HL-60 (cell line): ENCODE results near the gene WRAP73.
"Not testable (repeated sequence)": the region's sequence is repeated elsewhere in the genome, so short reads cannot be mapped to it uniquely, and the experiment has no call there.

Experiments used
- DNase-seq, 2 experiments: peaks; one replicate each; pipeline ENCODE4 v3.0.0-alpha.2; 2010 to 2020; ENCODE audit warnings: low read depth in 1 of 2, low spot score in 1 of 2
- H3K27ac ChIP-seq: fragments of 250-450 bp; sonication (Bioruptor Pico); replicated peaks from 2 replicates; pipeline ENCODE4 v1.5.1; 2020; ENCODE audit warnings: mild to moderate bottlenecking, moderate library complexity
- H3K27me3 ChIP-seq: fragments of 250-450 bp; sonication (Bioruptor Pico); 2 replicates; pipeline ENCODE4 v1.5.1; 2021; ENCODE audit warnings: mild to moderate bottlenecking, moderate library complexity; ENCODE audit not compliant: insufficient read depth, poor library complexity, severe bottlenecking
- H3K4me3 ChIP-seq: replicated peaks from 2 replicates; pipeline ENCODE4 v1.5.1; 2011; ENCODE audit warnings: mild to moderate bottlenecking, control low read depth, low read length; ENCODE audit not compliant: insufficient read depth
- CTCF ChIP-seq: IDR thresholded peaks from one replicate; pipeline ENCODE4 v1.5.1; 2011; ENCODE audit warnings: low read length, control low read depth, inconsistent platforms; ENCODE audit not compliant: insufficient read depth
- GABPA ChIP-seq: IDR thresholded peaks from 2 replicates; pipeline ENCODE4 v1.6.1; 2012; ENCODE audit warnings: low read depth
- POLR2AphosphoS5 ChIP-seq: IDR thresholded peaks from 2 replicates; pipeline ENCODE4 v1.6.1; 2012; ENCODE audit warnings: low read depth
- REST ChIP-seq: IDR thresholded peaks from 2 replicates; pipeline ENCODE4 v1.6.1; 2012; ENCODE audit warnings: low read depth; ENCODE audit not compliant: insufficient replicate concordance
- SPI1 ChIP-seq: IDR thresholded peaks from 2 replicates; pipeline ENCODE4 v1.6.1; 2012; ENCODE audit warnings: low read depth, mild to moderate bottlenecking, borderline replicate concordance

The WRAP73 gene

GRCh38 chr1:3585940-3586568 is 63.8 kb downstream of the WRAP73 start:
- H3K27ac ChIP-seq = no peak overlapping the region
- DNase-seq = no peak
- TF ChIP-seq REST (no peak), SPI1 (no peak)
- no peaks in the 10 kb centered on the region for H3K27me3 ChIP-seq
- no peak overlapping the region for H3K4me3 ChIP-seq

DNA sequence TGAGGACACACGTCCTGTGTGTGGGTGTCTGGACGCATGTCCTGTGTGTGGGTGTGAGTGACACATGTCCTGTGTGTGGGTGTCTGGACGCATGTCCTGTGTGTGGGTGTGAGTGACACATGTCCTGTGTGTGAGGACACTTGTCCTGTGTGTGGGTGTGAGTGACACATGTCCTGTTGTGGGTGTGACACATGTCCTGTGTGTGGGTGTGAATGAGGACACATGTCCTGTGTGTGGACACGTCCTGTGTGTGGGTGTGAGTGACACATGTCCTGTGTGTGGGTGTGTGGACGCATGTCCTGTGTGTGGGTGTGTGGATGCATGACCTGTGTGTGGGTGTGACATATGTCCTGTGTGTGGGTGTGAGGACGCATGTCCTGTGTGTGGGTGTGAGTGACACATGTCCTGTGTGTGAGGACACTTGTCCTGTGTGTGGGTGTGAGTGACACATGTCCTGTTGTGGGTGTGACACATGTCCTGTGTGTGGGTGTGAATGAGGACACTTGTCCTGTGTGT is 64.5 kb downstream of the WRAP73 start:
- H3K27me3 ChIP-seq, H3K4me3 ChIP-seq, H3K27ac ChIP-seq, DNase-seq: not testable (repeated sequence)

DNA sequence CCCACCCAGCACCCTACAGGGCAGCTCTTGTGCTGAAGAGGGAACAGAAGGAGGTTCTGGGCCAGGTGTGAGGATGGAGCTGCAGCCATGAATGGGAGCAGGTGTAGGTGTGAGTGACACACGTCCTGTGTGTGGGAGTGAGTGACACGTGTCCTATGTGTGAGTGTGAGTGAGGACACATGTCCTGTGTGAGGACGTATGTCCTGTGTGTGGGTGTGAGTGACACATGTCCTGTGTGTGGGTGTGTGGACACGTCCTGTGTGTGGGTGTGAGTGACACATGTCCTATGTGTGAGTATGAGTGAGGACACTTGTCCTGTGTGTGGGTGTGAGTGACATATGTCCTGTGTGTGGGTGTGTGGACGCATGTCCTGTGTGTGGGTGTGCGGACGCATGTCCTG is 65.0 kb downstream of the WRAP73 start:
- H3K27ac ChIP-seq = no peak overlapping the region
- DNase-seq = no peak
- H3K4me3 ChIP-seq = no peak overlapping the region
- TF ChIP-seq POLR2AphosphoS5 = no peak
- no peak for TF ChIP-seq CTCF
- TF ChIP-seq SPI1 = no peak
- no peak for TF ChIP-seq REST
- no peak for TF ChIP-seq GABPA
- H3K27me3 ChIP-seq = no peaks in the 10 kb centered on the region

DNA sequence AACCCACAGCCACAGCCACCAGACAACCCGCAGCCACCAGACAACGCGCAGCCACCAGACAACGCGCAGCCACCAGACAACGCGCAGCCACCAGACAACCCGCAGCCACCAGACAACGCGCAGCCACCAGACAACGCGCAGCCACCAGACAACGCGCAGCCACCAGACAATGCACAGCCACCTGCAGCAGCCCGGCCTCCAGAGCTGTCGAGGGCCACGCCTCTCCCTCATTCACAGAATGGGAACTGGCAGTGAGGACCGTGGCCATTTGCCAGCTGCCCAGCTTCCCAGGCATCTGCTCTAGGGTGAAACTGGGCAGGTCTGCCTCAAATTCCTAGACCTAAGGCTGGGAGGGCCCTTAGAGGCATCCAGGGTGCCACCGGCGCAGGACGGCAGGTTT is 66.2 kb downstream of the WRAP73 start:
- not testable (repeated sequence) for DNase-seq, H3K27ac ChIP-seq, H3K27me3 ChIP-seq, H3K4me3 ChIP-seq

- Histone ChIP-seq H3K27me3 (no peaks in the 10 kb centered on the region), H3K4me3 (no peak overlapping the region), H3K27ac (no peak overlapping the region)
- no peak for DNase-seq
- TF ChIP-seq CTCF (no peak), REST (no peak), SPI1 (no peak), GABPA (no peak), POLR2AphosphoS5 (no peak)
Measured at GRCh38 chr1:3581296-3582036, 68.4 kb downstream of the WRAP73 start.
